Measurements from ENCODE around the gene NTN3. TPM values are rescaled to one million over a fixed set of nuclear protein-coding genes. Genes with fewer than 3 reads are reported as not detected.

NTN3 gene
- total RNA-seq, 1 experiment from 2014 or later, result 0.12 TPM

DNA sequence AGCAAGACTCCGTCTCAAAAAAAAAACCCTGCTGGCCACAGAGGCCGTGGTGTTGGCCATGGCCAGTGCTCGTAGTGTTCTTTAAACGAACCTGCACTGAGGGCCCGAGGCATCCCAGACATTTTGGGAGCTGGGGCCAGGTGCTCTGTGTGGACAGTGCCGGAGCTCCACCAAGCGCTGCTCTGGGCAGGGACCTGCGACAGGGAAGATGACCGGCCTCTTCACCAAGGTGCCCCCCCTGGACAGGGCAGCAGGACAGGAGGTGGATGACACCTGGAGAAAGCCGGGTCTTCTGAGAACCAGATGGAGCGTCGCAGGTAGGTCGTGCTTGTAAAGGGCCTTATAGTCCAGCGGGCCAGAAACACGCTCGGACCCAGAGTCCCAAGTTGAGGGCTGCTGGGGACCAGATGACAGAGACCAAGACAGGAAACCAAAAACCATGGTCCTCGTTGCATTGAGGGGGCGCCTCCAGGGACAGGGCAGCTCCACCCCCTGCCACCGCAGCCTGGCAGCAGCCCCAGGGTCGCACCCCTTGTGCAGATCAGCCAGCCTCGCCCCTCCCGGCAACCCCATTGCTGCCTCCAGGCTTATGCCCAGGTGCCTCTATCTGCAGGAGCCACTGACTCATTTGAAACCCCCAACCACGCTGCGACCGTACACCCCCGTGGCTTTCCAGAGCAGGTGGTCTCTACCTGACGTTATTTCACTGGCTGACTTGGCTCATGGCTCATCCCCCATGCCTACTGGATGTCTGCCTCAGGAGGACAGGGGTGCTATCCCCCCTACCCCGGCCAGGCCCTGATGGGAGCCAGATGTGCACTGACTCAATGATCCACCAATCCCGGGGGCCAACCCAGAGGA lies 4.2 kb upstream of the NTN3 start:
- DNase-seq (ENCODE audit: low spot score), result no peak

DNA sequence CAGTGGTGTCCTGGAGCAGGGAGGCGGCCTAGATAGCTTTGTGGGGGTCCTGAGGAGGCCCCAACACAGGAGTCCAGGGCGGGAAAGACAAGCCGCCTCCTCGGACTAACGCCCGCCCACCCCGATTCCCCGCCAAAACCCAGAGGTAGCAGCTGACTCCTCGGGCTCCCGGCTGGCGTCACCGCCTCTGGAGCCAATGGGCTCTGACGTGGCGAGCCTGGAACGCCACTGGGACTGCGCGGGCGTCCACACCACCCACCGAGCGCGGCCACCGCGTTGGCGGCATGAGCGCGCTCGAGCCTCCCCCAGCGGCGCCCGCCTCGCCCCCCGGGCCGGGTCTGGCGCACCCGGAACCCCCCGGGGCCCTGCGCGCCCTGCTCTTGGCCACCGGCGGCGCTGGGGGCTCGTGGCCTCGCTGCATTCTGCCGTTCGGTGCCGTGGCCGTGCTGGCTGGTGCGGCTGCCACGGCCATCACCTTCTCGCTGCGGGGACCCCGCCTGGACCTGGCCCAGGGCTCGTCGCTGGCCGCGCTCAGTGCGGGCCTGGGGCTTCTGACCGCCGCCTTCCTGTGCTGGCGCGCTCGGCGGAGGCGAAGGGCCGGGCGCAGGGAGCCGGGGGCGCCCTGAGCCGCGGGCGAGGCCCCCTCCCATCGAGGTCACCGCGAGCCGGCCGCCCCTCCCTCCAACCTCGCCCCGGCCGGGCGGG lies 3.4 kb upstream of the NTN3 start:
- peak; percentile 70 for DNase-seq (ENCODE audit: low spot score)

DNA sequence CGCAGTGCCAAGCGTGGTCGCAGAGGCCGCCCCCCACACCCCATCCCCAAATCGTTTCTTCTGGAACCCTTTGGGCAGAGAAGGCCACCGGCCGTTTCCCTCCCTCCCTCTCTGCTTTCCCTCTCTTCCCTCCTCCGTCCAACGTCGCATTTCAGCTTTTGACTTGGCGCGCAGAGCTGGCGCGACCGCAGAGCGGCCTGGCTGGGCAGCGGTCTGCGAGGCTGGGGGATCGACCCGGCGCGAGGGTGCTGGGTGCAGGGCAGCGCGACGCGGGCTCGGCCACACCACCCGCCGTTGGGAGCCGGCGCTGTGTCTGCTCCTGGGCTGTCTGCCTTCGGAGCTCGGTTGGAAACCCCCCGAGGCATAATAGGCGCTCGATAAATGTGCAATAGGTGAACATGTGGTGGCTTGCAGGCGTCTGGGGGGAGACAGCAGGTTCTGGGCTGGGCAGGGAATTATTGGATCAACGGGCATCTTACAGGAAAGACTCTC lies 2.8 kb upstream of the NTN3 start:
- DNase-seq (ENCODE audit: low spot score), result no peak

DNA sequence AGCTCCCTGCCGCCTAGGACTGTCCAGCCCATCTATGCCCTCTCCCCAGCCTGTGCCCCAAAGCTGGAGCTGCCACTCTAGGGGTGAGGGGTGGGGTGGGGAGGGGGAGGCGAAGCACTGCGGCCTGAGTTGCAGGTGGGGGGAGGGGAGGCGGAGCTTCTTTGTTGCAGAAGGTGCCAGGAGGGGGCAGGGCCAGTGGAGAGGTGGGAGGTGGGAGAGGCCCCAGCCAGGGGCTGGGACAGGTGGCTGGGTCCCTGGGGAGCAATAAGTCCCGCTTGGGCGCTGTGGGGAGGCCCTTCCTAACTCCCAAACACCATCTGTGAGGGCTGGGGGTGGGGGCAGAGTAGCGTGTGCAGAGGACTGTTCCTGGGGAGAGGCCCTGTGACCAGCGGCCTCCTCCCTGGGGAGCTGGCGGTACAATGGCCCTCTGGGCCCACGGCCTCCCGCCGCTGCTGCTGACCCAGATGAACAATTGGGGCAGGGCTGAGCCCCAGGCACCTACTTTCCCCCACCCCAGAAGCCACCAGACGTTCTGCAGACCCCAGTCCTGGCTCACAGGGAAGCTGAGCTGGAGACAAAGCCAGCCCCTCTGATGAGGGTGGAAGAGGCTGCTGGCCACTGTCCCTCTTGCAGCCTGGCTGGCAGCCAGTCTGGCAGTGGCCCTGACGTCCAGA lies 2.2 kb upstream of the NTN3 start:
- peak; percentile 46 for DNase-seq (ENCODE audit: low spot score)

DNA sequence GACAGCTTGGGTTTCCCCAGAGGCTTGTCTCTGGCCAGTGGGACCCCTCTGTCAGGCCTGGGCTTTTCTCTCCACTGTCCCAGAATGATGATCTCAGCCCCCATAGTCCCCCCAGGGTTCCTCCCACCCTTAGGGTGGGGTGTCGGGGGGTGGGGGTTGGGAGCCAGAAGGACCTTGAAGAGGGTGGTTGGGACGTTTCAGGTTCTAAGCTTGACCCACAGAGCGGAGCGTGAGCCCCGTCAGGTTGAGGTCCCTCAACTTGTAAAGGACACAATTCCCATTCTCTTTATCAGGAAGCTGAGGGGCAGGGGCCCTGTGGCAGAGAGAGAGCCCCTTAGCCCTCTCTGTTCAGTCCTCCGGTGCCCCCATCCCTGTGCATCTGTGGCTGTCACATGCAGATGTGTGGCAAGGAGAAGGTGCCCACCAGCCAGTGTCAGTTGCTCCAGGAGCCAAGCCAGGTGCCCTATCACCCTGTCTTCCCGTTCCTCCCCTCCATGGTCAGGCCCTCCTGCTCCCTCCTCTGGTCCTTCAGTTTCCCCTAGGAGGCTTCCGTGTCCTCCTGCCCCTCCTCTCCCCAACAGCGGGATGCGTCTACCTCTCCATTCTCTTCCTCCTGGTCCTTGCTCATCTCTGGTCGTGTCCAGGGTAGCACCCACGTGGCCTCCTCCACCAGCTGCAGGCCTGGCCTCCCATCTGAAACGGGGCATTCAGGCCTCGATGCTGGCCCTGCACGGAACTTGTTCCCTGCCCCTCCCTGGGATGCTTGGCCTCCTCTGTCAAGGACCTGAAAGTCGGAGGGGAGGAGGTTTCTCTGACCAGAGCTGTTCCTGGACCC lies 1.5 kb upstream of the NTN3 start:
- no peak for DNase-seq (ENCODE audit: low spot score)

DNA sequence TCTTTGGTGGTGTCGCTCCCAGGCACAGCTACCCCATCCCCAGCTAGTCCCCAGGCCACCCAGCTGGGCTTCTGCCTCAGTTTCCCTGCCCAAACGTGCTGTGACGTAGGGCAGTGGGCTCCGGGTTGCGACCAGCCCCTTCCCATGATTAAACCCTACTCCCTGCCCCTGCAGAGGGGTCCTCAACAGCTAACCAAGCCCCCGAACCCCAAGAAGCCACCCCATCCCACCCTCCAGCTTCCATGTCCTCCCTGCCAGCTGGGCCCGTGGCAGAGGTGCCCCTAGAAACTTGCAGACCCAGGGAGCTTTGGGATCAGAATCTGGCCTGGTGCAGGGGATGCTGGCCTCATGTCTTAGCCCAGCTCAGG lies 879 bp upstream of the NTN3 start:
- DNase-seq (ENCODE audit: low spot score), result no peak

DNA sequence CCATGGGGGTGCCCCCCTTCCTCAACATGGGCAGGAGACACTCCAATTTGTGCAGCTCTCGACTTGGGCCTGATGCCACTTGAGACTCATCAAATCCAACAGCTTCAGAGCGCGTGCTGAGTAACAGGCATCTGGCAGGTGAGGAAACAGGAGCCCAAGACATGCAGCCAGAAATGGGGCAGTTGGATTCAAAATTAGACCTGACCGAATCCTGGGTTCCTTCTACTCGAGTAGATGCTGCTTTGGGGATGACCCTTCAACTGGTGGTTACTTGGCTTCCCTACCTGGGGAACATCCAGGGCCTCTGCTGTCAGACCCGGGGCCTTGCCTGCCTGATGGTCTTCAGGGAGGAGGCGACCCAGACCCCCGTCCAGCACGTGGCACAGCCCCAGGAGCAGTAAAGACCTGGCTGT lies 488 bp upstream of the NTN3 start:
- no peak for DNase-seq (ENCODE audit: low spot score)

DNA sequence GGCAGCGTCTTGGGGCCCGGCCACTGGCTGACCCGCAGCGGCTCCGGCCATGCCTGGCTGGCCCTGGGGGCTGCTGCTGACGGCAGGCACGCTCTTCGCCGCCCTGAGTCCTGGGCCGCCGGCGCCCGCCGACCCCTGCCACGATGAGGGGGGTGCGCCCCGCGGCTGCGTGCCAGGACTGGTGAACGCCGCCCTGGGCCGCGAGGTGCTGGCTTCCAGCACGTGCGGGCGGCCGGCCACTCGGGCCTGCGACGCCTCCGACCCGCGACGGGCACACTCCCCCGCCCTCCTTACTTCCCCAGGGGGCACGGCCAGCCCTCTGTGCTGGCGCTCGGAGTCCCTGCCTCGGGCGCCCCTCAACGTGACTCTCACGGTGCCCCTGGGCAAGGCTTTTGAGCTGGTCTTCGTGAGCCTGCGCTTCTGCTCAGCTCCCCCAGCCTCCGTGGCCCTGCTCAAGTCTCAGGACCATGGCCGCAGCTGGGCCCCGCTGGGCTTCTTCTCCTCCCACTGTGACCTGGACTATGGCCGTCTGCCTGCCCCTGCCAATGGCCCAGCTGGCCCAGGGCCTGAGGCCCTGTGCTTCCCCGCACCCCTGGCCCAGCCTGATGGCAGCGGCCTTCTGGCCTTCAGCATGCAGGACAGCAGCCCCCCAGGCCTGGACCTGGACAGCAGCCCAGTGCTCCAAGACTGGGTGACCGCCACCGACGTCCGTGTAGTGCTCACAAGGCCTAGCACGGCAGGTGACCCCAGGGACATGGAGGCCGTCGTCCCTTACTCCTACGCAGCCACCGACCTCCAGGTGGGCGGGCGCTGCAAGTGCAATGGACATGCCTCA lies 773 bp downstream of the NTN3 start:
- no peak for DNase-seq (ENCODE audit: low spot score)

DNA sequence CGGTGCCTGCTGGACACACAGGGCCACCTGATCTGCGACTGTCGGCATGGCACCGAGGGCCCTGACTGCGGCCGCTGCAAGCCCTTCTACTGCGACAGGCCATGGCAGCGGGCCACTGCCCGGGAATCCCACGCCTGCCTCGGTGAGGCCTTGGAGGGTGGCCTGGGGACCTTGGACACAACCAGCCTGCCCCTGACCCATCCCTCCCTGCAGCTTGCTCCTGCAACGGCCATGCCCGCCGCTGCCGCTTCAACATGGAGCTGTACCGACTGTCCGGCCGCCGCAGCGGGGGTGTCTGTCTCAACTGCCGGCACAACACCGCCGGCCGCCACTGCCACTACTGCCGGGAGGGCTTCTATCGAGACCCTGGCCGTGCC lies 1.4 kb downstream of the NTN3 start:
- DNase-seq (ENCODE audit: low spot score), result no peak

DNA sequence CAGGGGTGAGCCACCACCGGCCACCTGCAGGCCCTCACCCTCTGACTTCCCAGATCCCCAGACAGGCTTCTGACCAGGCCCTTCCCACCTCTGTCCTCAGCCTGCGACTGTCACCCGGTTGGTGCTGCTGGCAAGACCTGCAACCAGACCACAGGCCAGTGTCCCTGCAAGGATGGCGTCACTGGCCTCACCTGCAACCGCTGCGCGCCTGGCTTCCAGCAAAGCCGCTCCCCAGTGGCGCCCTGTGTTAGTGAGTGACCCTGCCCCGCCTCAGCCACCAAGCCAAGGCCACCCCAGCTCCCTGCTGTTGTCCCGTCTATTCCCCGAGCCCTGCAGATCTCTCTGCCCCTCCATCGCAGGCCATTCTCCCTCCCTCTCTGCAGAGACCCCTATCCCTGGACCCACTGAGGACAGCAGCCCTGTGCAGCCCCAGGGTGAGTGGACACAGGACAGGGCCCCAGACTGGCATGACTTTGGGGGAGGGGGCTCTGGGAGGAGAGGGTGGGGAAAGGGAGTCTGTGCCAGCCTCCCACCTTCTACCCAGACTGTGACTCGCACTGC lies 1.9 kb downstream of the NTN3 start:
- DNase-seq (ENCODE audit: low spot score), result no peak

DNA sequence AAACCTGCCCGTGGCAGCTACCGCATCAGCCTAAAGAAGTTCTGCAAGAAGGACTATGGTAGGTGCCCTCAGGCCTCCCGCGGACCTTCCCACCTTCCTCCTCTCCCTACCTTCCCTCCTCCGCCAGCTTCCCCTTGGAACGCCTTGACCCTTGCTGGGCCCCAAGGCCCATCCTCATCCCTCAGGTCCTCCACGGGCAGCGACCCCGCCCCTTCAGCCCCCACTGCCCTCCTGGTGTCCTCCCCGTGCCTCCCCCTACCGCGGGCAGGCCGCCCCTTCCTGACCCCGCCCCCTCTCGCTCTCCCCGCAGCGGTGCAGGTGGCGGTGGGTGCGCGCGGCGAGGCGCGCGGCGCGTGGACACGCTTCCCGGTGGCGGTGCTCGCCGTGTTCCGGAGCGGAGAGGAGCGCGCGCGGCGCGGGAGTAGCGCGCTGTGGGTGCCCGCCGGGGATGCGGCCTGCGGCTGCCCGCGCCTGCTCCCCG lies 2.4 kb downstream of the NTN3 start:
- DNase-seq (ENCODE audit: low spot score), result no peak

DNA sequence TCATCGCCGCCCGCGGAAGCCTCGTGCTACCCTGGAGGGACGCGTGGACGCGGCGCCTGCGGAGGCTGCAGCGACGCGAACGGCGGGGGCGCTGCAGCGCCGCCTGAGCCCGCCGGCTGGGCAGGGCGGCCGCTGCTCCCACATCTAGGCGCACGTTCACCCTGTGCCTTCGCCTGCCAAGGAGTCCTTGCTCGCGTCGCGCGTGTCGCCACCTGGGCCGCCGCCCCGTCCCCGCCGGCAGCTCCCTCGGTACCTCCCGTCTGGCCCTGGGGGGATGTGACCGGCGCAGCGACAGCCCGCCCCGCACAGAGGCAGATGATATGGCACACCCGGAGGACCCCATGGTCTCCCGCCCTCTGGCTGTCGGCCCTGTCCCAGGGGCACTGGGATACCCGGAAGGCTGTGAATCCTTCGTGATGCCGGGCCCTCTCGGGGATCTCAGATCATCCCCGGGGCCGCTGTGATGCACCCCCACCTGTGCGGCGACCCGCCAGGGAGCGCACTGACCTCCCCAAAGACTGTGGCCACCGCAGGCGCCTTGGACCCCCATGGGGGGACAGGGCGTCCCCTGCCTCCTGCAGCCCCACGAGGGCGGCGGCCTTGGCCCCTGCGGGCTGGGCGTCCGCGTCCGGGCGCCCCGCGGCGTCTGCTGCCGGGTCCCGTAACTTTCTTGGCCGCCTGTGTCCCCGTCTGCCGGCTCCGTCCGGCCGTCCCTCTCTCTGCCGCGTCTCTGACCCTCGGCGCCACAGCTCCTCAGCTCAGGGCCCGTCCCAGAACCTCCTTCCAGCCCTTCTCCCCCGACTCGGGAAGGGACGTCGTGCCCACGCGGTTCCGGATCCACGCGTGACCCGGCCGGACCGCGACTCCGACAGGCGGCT lies 3.1 kb downstream of the NTN3 start:
- no peak for DNase-seq (ENCODE audit: low spot score)

DNA sequence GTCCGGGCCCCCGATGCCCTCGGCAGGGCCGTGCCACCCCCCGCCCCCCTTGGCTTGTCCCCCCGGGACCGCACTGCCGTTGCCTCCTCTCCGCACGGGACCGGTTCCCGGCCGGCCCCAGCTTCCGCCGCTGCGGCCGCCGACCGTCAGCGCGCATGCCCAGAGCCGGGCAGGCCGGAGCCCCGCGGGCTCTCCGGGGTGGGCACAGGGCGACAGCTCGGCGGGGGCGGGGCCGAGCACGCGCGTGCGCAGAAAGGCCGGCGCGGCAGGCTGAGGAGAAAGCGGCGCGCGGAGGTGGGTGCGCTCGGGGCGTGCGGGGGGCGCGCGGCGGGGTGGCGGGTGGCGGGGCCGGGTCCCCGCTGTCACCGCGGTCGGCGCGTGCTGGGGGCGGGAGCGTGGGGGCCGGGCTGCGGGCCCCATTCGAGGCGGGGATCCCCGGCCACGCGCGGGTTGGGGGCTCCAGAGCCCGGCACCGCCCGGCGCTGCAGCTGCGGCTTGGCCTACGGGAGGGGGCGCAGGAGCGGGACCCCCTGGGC lies 3.8 kb downstream of the NTN3 start, which contains the start of gene TBC1D24:
Gene TBC1D24 (plus strand): TSS at position 251 of the 536 bp plus-strand sequence. CDS start 21,022 bp downstream, outside the sequence.
- peak; percentile 57 for DNase-seq (ENCODE audit: low spot score)

DNA sequence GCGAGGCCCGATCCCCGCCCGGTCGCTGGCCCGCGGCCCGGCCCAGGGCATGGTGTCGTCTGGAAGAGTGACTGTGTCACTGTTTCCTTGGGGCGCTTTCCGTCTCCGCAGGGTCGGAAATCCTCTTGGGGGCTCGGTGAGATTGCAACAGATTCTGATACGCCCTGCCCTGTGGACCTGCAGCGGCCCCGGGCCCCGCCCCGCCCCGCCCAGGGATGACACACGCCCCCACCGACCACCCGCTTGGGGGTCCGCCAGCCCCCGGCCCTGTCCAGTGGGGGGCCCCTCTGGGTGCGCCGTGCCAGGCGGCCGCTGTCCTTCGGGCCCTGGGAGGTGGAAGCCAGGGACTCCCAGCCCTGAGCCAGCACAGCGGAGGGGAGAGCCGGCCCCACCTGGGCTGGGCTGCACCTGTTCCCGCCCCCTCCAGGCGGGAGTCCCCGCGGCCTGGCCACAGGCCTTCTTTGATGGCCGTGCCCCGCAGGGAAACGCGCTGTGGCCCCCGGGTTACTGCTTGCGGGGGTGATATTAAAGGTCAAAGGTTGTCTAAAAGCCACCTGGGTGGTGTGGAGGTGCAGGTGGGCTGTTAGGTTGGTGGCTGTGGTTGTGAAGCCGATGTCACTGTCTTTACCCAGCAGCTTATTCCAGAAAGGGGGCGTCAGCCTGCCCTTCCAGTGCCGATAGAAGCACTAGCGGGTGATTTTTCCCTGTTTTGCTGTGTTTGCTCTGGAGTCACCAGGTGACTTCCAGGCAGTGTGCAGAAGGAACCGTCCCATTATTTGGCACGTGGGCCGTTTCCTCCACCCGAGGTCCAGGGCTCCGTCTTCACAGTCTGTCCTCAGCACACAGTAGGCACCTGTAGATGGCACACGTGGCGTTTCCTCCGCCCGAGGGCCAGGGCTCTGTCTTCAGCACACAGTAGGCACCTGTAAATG lies 4.6 kb downstream of the NTN3 start:
- no peak for DNase-seq (ENCODE audit: low spot score)

DNA sequence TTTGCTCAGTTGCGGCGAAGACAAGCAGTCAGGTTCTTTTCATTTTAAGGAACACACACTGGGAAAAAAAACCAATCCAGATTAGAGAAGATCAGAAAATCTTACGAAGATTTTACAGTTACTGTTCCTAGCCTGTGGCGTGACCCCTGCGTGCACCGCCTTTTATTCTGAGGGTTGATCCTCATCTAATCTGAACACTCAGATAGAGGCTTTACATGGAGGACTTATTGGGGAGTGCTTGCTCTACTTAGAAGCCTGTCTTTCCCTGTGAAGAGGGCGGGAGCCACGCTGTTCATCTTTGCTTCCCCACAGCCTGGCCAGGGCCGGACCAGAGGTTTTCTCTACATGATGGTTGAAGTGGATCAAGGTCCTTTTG lies 5.2 kb downstream of the NTN3 start:
- DNase-seq (ENCODE audit: low spot score), result no peak

DNA sequence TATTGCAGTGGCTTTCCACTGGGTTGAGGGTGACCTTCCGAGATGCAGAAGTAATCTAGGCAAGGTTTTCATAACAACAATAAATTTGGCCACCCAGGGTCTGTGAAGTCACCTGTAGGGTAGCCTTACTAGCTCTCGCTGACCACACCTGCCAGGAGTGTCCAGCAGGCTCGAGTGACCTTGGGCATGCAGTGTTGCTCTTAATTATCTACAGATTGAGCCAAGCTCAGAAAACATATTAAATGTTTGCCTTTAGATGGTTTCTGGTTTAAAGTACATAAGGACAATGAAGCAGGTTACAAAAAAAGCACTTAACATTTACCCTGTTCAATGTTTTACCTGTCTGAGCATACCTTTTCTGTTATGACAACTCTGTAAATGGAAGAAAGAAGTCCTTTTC lies 5.6 kb downstream of the NTN3 start:
- DNase-seq (ENCODE audit: low spot score), result no peak

DNA sequence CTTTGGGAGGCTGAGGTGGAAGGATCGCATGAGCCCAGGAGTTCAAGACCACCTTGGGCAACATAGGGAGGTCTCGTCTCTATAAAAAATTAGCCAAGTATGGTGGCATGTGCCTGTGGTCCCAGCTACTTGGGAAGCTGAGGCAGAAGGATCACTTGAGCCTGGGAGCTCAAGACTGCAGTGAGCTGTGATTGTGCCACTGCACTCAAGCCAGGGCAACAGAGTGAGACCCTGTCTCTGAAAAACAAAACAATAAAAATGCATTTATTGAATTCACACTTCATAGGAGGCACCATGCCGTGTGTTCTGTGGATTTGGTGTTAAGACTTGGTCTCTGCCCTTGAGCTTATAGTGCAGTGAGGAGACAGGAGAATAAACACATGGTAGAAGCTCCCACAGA lies 6.2 kb downstream of the NTN3 start:
- no peak for DNase-seq (ENCODE audit: low spot score)

DNA sequence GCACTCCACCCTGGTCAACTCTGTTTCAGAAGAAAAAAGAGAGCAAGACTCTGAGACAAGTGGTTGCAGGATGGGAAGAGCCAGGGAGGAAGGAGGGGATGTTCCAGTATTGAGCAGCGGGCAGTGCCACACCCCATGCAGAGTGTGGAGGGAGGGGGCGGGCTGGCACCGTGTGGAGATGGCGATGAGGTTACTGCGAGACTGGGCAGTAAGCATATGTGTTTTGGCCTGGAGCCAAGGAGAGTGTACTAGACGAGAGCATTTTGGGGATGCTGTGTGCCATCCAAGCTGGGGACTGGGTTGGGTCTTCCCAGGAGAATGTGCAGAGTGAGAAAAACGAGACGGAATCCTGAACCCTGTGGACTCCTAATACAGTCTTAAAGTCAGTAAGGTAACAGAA lies 7.2 kb downstream of the NTN3 start:
- no peak for DNase-seq (ENCODE audit: low spot score)

Data from A172 (cell line).